Bronchial epithelial cell (primary cell): Measurements from ENCODE around the gene COPS4. TPM values are rescaled to one million over a fixed set of nuclear protein-coding genes. Genes with fewer than 3 reads are reported as not detected.
"Not testable (repeated sequence)": the region's sequence is repeated elsewhere in the genome, so short reads cannot be mapped to it uniquely, and the experiment has no call there.

Source experiments
- DNase-seq: peaks from one replicate; pipeline ENCODE4 v3.0.0-alpha.2; 2010; ENCODE audit warnings: low read depth
- FAIRE-seq: peaks from 2 replicates; lab custom pipeline; 2011; peaks lifted over from hg19 to GRCh38; lab: Jason Lieb, UNC
- H3K27me3 ChIP-seq: 2 replicates; pipeline ENCODE4 v1.5.1; 2011; ENCODE audit warnings: low read length; ENCODE audit not compliant: control insufficient read depth, insufficient read depth
- H3K36me3 ChIP-seq: 2 replicates; pipeline ENCODE4 v1.5.1; 2011; ENCODE audit warnings: low read length; ENCODE audit not compliant: control insufficient read depth, insufficient read depth
- H3K4me3 ChIP-seq: 2 replicates; pipeline ENCODE4 v1.5.1; 2011; ENCODE audit warnings: mild to moderate bottlenecking, low read depth, low read length, control low read depth
- total RNA-seq: library from RNA; depleted of rRNA; stranded (reverse); fragments of >200 nt; gene quantifications from 2 replicates; pipeline ENCODE4 v1.2.1, GENCODE V29; 2014
- TF ChIP-seq, protein P1 (sequence below): IDR thresholded peaks from 2 replicates; pipeline ENCODE4 v1.5.1; 2011; ENCODE audit warnings: mild to moderate bottlenecking, moderate library complexity, low read length, control low read depth, inconsistent platforms; ENCODE audit not compliant: insufficient read depth, severe bottlenecking

The COPS4 gene
- total RNA-seq: 41.6 and 42.2 TPM in 2 replicates

DNA sequence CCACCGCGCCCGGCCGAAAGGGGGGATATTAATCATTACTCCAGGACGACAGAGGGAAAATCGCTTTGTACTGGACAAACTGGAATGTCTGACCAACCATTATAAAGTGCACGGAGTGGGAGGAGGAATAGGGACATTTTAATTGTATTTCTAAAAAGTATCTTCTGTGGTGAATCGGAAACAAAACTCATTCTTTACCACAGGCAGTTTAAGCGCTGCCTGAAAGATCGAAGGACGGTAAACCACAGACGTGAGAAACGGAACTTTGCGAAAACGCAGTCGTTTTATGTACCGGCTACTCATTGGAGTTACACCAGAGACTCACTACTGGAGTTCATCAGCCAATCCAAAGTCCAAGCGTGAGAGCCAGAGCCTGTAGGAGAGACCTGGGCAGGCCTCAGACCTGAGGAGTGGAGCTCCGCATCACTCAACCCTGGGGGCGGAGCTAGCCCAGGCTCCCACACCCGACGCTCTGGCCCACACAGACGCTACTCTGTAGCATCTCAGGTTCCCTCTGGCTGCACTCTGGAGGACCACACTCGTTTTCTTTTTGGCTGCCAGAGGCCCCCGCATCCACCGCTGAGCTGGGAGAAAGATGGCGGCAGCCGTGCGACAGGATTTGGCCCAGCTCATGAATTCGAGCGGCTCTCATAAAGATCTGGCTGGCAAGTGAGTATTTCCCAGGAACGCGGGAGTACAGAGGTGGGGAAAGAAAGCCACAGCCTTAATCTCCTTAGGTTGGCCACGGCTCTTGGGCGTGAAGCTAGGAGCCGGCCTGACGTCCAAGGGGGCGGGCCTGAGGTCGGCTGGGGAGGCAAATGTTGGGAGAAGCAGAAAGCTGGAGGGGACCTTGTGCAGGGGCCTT is at the start of gene COPS4:
Gene COPS4, plus strand, starts transcription at position 554 of the 865 bp plus-strand sequence. Its CDS starts 42 bp downstream, at position 596.
- no peaks in the 10 kb centered on the region for H3K36me3 ChIP-seq
- H3K27me3 ChIP-seq: no peaks in the 10 kb centered on the region
- TF ChIP-seq, protein P1, sequence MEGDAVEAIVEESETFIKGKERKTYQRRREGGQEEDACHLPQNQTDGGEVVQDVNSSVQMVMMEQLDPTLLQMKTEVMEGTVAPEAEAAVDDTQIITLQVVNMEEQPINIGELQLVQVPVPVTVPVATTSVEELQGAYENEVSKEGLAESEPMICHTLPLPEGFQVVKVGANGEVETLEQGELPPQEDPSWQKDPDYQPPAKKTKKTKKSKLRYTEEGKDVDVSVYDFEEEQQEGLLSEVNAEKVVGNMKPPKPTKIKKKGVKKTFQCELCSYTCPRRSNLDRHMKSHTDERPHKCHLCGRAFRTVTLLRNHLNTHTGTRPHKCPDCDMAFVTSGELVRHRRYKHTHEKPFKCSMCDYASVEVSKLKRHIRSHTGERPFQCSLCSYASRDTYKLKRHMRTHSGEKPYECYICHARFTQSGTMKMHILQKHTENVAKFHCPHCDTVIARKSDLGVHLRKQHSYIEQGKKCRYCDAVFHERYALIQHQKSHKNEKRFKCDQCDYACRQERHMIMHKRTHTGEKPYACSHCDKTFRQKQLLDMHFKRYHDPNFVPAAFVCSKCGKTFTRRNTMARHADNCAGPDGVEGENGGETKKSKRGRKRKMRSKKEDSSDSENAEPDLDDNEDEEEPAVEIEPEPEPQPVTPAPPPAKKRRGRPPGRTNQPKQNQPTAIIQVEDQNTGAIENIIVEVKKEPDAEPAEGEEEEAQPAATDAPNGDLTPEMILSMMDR: peak; percentile 46
- FAIRE-seq: peak; percentile 98
- DNase-seq: peak; percentile 99
- peak within 1 kb of the TSS; percentile 79 for H3K4me3 ChIP-seq

DNA sequence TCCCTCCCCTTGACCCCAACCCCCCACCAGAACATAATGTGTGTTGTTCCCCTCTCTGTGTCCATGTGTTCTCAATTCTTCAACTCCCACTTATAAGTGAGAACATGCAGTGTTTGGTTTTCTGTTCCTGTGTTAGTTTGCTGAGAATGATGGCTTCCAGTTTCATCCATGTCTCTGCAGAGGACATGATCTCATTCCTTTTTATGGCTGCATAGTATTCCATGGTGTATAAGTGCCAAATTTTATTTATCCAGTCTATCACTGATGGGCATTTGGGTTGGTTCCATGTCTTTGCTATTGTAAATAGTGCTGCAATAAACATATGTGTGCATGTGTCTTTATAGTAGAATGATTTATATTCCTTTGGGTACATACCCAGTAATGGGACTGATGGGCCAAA is 47.5 kb upstream of the COPS4 start:
- H3K27me3 ChIP-seq, FAIRE-seq, DNase-seq, H3K4me3 ChIP-seq, H3K36me3 ChIP-seq: not testable (repeated sequence)

DNA sequence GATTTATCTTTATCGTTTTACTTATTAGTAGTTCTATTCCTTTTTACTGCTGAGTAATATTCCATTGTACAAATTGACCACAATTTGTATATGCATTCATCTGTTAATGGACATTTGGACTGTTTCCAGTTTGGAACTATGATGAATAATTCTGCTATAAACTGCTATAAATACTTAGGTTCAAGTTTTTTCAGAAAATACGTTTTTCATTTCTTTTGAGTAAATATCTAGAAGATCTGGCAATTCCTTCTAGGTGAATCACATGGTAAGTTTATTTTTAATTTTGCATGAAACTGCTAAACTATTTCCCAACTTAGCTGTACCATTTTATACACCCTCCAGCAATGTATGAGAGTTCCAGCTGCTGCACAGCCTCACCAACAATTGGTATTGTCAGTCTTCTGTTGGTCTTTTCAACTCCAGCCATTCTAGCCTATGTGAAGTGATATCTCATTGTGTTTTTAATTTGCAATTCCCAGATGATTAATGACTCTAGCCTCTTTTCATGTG is 46.6 kb upstream of the COPS4 start:
- H3K4me3 ChIP-seq: no peak overlapping the region
- no peaks in the 10 kb centered on the region for H3K36me3 ChIP-seq
- FAIRE-seq: no peak
- H3K27me3 ChIP-seq: no peaks in the 10 kb centered on the region
- TF ChIP-seq, protein P1: no peak
- no peak for DNase-seq

DNA sequence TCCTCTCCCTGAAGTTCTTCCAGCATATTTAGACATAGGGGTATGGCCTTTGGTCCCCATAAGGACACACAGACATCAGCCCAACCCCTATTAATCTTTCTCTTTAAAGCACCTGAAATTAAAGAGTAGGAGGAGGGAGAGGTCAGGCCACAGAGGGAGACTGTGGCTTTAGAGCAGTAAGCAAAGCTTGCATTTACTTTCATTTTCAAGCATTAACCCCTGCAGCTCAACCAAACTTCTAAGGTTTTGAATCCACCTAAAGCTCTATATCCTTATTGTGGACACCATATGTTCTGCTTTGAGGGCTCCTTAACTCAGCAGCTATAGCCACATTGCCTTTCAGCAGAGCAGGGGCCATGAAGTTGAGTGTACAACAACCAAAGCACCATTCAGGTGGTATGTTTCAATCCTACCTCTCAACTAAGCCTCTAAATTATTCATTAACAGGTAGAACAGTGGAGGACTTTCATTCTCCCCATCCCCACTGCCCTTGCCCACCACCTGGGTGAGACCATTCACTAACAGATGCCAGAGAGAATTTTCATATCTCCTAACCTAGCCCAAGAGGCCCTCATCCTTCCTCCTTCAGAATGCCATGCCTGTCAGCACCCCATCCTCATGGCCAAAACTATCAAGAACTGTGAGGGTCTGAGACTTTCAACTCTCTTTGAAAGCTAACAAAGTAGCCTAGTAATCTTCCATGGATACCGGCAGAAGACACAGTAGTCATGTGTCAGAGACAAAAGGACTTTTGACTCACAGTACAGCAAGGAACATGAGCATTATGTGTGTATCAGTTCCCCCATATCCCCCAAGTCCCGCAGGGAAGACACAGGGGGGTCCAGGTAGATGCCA is 45.2 kb upstream of the COPS4 start:
- Histone ChIP-seq H3K36me3 (no peaks in the 10 kb centered on the region), H3K4me3 (no peak overlapping the region), H3K27me3 (no peaks in the 10 kb centered on the region)
- TF ChIP-seq, protein P1: no peak
- FAIRE-seq (no peak), DNase-seq (no peak)

DNA sequence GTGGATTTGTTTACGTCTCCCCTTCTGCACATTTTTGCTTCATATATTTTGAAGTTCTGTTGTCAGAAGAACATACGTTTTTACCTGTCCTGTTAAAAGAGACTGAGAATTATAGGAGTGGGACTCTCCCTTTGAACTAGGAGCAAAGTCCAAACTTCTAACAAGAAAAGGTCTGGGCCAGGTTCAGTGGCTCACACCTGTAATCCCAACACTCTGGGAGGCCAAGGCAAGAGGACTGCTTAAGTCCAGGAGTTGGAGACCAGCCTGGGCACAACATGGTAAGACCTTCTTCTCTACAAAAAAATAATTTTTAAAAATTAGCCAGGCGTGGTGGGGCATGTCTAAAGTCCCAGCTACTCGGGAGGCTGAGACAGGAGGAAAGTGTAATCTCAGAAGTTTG is 40.1 kb upstream of the COPS4 start:
- Histone ChIP-seq H3K27me3 (no peaks in the 10 kb centered on the region), H3K4me3 (no peak overlapping the region), H3K36me3 (no peaks in the 10 kb centered on the region)
- FAIRE-seq (no peak), DNase-seq (no peak)
- TF ChIP-seq, protein P1: no peak

DNA sequence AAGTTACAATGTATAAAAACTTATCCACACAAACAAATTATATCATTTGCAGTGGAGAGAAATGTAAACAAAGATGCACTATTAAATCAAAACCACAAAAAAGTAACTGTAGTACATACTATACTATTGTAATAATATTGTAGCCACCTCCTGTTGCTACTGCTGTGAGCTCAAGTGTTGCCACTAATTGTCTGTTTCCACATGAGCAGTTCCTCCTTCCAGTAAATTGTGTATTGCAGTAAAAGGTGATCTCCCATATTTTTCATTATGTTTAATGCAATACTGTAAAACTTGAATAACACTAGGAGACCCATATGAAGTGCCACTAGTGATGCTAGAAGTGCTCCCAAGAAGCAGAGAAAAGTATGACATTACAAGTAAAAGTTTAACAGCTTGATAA is 36.1 kb upstream of the COPS4 start:
- Histone ChIP-seq H3K4me3 (no peak overlapping the region), H3K27me3 (no peaks in the 10 kb centered on the region), H3K36me3 (no peaks in the 10 kb centered on the region)
- TF ChIP-seq, protein P1: no peak
- no peak for FAIRE-seq
- no peak for DNase-seq
